ENCODE data around the gene VRTN.
"Not testable (repeated sequence)": the region's sequence is repeated elsewhere in the genome, so short reads cannot be mapped to it uniquely, and the experiment has no call there.

VRTN gene

GRCh38 chr14:74368026-74368425, 19.8 kb downstream of the VRTN start:
- no peak overlapping the region for H3K9ac ChIP-seq
- H3K4me3 ChIP-seq, result no peak overlapping the region
- no peaks in the 10 kb centered on the region for H3K27me3 ChIP-seq
- H3K36me3 ChIP-seq, result no peaks in the 10 kb centered on the region
- H3K4me2 ChIP-seq, result no peak overlapping the region
- peaks cover 23% of the 10 kb centered on the region for H3K4me1 ChIP-seq
- no peaks in the 10 kb centered on the region for H3K9me3 ChIP-seq
- no peaks in the 10 kb centered on the region for H4K20me1 ChIP-seq
- TF ChIP-seq Cebpa-rat (IDR thresholded peaks at IDR 0.05), result no peak
- H3K27ac ChIP-seq, result no peak overlapping the region

DNA sequence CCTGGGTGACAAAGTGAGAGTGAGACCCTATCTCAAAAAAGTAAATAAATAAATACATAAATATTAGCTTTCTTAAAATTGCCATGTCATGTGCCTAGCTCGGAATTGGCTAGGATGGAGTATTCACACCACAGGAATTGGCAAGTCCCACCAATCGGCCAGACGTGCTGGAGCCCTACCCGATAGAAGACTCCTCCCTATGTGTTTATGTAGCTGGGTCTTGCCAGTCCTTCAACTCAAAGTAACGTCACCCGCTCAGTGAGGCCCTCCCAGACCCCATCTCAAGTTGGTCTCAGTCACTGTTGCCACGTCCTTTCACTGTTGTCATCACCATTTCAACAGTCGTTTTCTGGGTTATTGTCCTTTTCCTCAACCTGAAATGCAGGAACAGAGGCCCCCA, 20.2 kb downstream of the VRTN start:
- no peak for TF ChIP-seq Cebpa-rat (IDR thresholded peaks at IDR 0.05)
- H3K4me1 ChIP-seq, result peaks cover 23% of the 10 kb centered on the region
- H3K4me2 ChIP-seq, result no peak overlapping the region
- no peaks in the 10 kb centered on the region for H4K20me1 ChIP-seq
- H3K27ac ChIP-seq, result no peak overlapping the region
- H3K9ac ChIP-seq, result no peak overlapping the region
- no peaks in the 10 kb centered on the region for H3K9me3 ChIP-seq
- H3K36me3 ChIP-seq, result no peaks in the 10 kb centered on the region
- H3K27me3 ChIP-seq, result no peaks in the 10 kb centered on the region
- no peak overlapping the region for H3K4me3 ChIP-seq

- H3K27ac ChIP-seq, result no peak overlapping the region
- no peak for TF ChIP-seq Cebpa-rat (IDR thresholded peaks at IDR 0.05)
Observed at GRCh38 chr14:74377976-74378690, 29.9 kb downstream of the VRTN start.

GRCh38 chr14:74380172-74380571, 31.9 kb downstream of the VRTN start:
- Histone ChIP-seq H3K9me3 (no peaks in the 10 kb centered on the region), H4K20me1 (no peaks in the 10 kb centered on the region), H3K36me3 (no peaks in the 10 kb centered on the region), H3K4me1 (peaks cover 5% of the 10 kb centered on the region; the same call in 1 of the 2 replicates), H3K4me3 (no peak overlapping the region), H3K9ac (no peak overlapping the region), H3K4me2 (no peak overlapping the region), H3K27ac (no peak overlapping the region), H3K27me3 (no peaks in the 10 kb centered on the region)
- TF ChIP-seq Cebpa-rat (IDR thresholded peaks at IDR 0.05), result no peak

More at GRCh38 chr14:74377976-74378690, 29.9 kb downstream of the VRTN start:
- Histone ChIP-seq H3K36me3 (no peaks in the 10 kb centered on the region), H3K4me3 (no peak overlapping the region), H3K27me3 (no peaks in the 10 kb centered on the region), H4K20me1 (no peaks in the 10 kb centered on the region), H3K4me1 (peaks cover 4% of the 10 kb centered on the region; the same call in 1 of the 2 replicates), H3K9me3 (no peaks in the 10 kb centered on the region), H3K9ac (no peak overlapping the region), H3K4me2 (no peak overlapping the region)

GRCh38 chr14:74380845-74381244, 32.6 kb downstream of the VRTN start:
- H3K36me3 ChIP-seq, result no peaks in the 10 kb centered on the region
- no peaks in the 10 kb centered on the region for H4K20me1 ChIP-seq
- H3K27me3 ChIP-seq, result no peaks in the 10 kb centered on the region
- no peak overlapping the region for H3K4me2 ChIP-seq
- H3K9ac ChIP-seq, result no peak overlapping the region
- peaks cover 5% of the 10 kb centered on the region; the same call in 1 of the 2 replicates for H3K4me1 ChIP-seq
- H3K9me3 ChIP-seq, result no peaks in the 10 kb centered on the region
- H3K27ac ChIP-seq, result no peak overlapping the region
- TF ChIP-seq Cebpa-rat (IDR thresholded peaks at IDR 0.05), result no peak
- no peak overlapping the region for H3K4me3 ChIP-seq

DNA sequence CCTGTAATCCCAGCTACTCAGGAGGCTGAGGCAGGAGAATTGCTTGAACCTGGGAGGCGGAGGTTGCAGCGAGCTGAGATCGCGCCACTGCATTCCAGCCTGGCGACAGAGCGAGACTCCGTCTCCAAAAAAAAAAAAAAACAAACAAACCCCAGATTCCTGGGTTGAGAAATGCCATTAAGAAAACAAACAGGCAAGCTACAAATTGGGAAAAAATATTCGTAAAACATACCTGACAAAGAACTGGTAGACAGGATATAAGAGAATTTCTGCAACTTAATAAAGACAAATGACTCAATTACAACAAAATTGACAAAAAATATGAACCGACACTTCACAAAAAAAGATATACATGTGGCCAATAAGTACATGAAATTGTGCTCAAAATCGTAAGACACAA, 33.3 kb downstream of the VRTN start:
- not testable (repeated sequence) for H3K4me2 ChIP-seq, H3K4me1 ChIP-seq, H3K27ac ChIP-seq

DNA sequence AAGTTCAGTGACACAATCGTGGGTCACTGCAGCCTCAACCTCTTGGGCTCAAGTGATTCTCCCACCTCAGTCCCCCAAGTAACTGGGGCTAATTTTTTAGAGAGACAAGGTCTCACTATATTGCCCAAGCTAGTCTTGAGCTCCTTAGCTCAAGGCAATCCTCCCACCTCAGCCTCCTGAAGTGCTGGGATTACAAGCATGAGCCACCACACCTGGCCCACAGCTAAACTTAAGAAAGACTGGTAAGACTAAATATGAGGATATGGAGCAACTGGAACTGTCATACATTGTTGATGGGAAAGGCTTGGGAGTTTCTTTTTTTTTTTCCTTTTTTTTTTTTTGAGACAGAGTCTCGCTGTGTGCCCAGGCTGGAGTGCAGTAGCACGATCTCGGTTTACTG, 34.0 kb downstream of the VRTN start:
- H4K20me1 ChIP-seq, result no peaks in the 10 kb centered on the region
- no peak overlapping the region for H3K4me3 ChIP-seq
- no peaks in the 10 kb centered on the region for H3K9me3 ChIP-seq
- no peaks in the 10 kb centered on the region for H3K27me3 ChIP-seq
- TF ChIP-seq Cebpa-rat (IDR thresholded peaks at IDR 0.05), result no peak
- no peaks in the 10 kb centered on the region for H3K36me3 ChIP-seq
- no peak overlapping the region for H3K4me2 ChIP-seq
- H3K9ac ChIP-seq, result no peak overlapping the region
- peaks cover 5% of the 10 kb centered on the region; the same call in 1 of the 2 replicates for H3K4me1 ChIP-seq
- no peak overlapping the region for H3K27ac ChIP-seq

More for the DNA sequence above, 33.3 kb downstream of the VRTN start:
- not testable (repeated sequence) for H3K27me3 ChIP-seq, H3K4me3 ChIP-seq, H3K9me3 ChIP-seq, H3K9ac ChIP-seq, H3K36me3 ChIP-seq, H4K20me1 ChIP-seq

DNA sequence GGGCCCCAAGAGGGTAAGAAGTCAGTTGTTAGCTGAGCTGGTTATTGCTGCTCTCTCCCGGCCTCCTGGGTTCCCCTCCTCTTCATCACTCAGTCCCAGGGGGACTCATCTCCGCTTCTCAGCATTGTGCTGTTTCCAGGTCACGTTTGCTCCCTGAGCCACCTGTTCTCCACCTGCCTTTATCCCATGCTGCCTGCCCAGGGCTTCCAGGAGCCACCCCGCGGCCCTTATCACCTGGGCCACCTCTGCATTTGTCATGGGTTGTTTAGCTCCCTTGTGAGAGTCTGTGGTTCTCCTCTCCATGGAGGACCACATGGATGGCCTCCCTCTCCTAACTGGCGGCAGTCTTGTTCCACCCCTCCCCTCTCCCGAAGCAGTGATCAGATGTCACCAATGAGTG, 41.7 kb downstream of the VRTN start:
- Histone ChIP-seq H4K20me1 (no peaks in the 10 kb centered on the region), H3K4me2 (peak overlapping the region; percentile 88), H3K27me3 (no peaks in the 10 kb centered on the region), H3K4me3 (no peak overlapping the region), H3K36me3 (no peaks in the 10 kb centered on the region), H3K27ac (peak overlapping the region; percentile 55), H3K4me1 (peaks cover 30% of the 10 kb centered on the region), H3K9ac (peak overlapping the region; percentile 43), H3K9me3 (no peaks in the 10 kb centered on the region)
- TF ChIP-seq Cebpa-rat (IDR thresholded peaks at IDR 0.05), result no peak

DNA sequence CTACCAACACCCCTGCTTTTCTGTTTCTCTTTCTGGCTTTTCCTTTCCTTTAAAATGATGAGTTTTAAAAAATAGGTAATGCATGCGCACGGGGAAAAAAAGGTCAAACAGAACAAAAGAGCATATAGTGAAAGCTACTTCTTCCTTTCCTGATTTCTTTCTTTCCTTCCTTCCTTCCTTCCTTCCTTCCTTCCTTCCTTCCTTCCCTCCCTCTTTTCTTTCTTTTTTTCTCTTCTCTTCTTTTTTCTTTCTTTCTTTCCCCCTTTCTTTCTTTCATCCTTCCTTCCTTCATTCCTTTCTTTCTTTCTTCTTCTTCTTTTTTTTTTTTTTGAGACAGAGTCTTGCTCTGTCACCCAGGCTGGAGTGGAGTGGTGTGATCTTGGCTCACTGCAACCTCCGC, 42.2 kb downstream of the VRTN start:
- H4K20me1 ChIP-seq, H3K27me3 ChIP-seq, H3K4me3 ChIP-seq, H3K9me3 ChIP-seq, H3K36me3 ChIP-seq: not testable (repeated sequence)
- Histone ChIP-seq H3K4me2 (peak overlapping the region; percentile 88), H3K27ac (peak overlapping the region; percentile 55; the same call in 1 of the 2 replicates), H3K9ac (peak overlapping the region; percentile 43; the same call in 1 of the 2 replicates), H3K4me1 (peaks cover 30% of the 10 kb centered on the region)

DNA sequence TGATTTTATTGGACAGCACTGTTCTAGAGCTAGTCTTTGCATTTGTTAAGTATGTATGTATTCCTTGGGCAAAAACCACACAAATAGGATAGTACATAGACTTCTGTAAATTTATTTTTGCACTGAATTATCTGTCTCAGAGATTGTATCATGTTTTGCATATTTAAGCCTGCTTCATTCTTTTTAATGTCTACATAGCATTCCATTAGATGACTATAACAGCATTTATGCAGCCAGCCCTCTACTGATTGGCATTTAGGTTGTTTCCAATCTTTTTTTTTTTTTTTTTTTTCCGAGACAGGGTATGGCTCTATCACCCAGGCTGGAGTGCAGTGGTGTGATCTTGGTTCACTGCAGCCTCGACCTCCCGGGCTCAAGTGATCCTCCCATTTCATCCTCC, 43.2 kb downstream of the VRTN start:
- Histone ChIP-seq H4K20me1 (no peaks in the 10 kb centered on the region), H3K4me2 (no peak overlapping the region), H3K36me3 (no peaks in the 10 kb centered on the region), H3K4me1 (peaks cover 30% of the 10 kb centered on the region), H3K9ac (no peak overlapping the region), H3K4me3 (no peak overlapping the region), H3K27me3 (no peaks in the 10 kb centered on the region), H3K9me3 (no peaks in the 10 kb centered on the region), H3K27ac (no peak overlapping the region)
- no peak for TF ChIP-seq Cebpa-rat (IDR thresholded peaks at IDR 0.05)

All from BLaER1 (cell line).